K562 (cell line): Measurements from ENCODE around the gene ALDH16A1. TPM values are rescaled to one million over a fixed set of nuclear protein-coding genes. Genes with fewer than 3 reads are reported as not detected.

Experiments
- ATF1 ChIP-seq, 2 experiments: fragments of 450-650 bp in 1 of 2; IDR thresholded peaks; 2 replicates each; pipeline ENCODE4 v1.6.1; 2016; ENCODE audit warnings: missing compliant biosample characterization in 1 of 2, missing genetic modification characterization in 1 of 2
- BRD4 ChIP-seq: fragments of 200-600 bp; sonication (generic); IDR thresholded peaks from 2 replicates; pipeline ENCODE4 v1.6.1; 2017; ENCODE audit warnings: inconsistent platforms
- CBFB ChIP-seq: sonication (generic); formaldehyde crosslinking; IDR thresholded peaks from 2 replicates; pipeline ENCODE4 v1.4.0; 2020; ENCODE audit warnings: mild to moderate bottlenecking, missing genetic modification reagents
- ELF4 ChIP-seq: fragments of 450-650 bp; formaldehyde crosslinking; IDR thresholded peaks from 2 replicates; pipeline ENCODE4 v1.4.0; 2022; ENCODE audit warnings: missing genetic modification characterization
- ERF ChIP-seq: fragments of 450-650 bp; formaldehyde crosslinking; IDR thresholded peaks from 2 replicates; pipeline ENCODE4 v1.4.0; 2020; ENCODE audit warnings: mild to moderate bottlenecking, mixed read lengths
- ETV5 ChIP-seq: sonication (generic); formaldehyde crosslinking; IDR thresholded peaks from 2 replicates; pipeline ENCODE4 v1.4.0; 2020; ENCODE audit warnings: low read depth, mild to moderate bottlenecking, missing genetic modification reagents
- MAFG ChIP-seq: fragments of 450-650 bp; conservative IDR thresholded peaks from 2 replicates; pipeline ENCODE4 v1.6.1; 2016; ENCODE audit warnings: missing genetic modification characterization, missing compliant biosample characterization
- MECOM ChIP-seq: fragments of 250-450 bp; sonication (Bioruptor Pico); IDR thresholded peaks from 2 replicates; pipeline ENCODE4 v1.8.0; 2022; ENCODE audit warnings: inconsistent platforms
- NCOA1 ChIP-seq: fragments of 450-650 bp; IDR thresholded peaks from 2 replicates; pipeline ENCODE4 v1.6.1; 2016; ENCODE audit warnings: low read depth
- NFATC3 ChIP-seq: fragments of 450-650 bp; IDR thresholded peaks from 2 replicates; pipeline ENCODE4 v1.6.1; 2017; ENCODE audit warnings: mild to moderate bottlenecking
- SMARCA5 ChIP-seq: fragments of 450-650 bp; IDR thresholded peaks from 2 replicates; pipeline ENCODE4 v1.6.1; 2016
- ZNF212 ChIP-seq: fragments of 450-650 bp; formaldehyde crosslinking; IDR thresholded peaks from 2 replicates; pipeline ENCODE4 v1.4.0; 2020; ENCODE audit warnings: mild to moderate bottlenecking
- ZNF354B ChIP-seq: fragments of 250-450 bp; sonication (Bioruptor Pico); IDR thresholded peaks from 2 replicates; pipeline ENCODE4 v1.4.0; 2020
- polyA plus RNA-seq, 8 experiments: library from polyadenylated mRNA; depleted of rRNA in 4 of 8; stranded (reverse) in 5 of 8; unstranded in 3 of 8; fragments of >200 nt; fragmentation: Nextera tagmentation in 2 of 8; fragmentation: Illumina TruSeq in 1 of 8; extraction: Ambion mirVana in 2 of 8; extraction: Trizol in 1 of 8; gene quantifications; 2 replicates each; pipeline versions ENCODE4 v1.2.1 to v1.2.3, GENCODE V29; 2011 to 2014; ENCODE audit warnings: inconsistent platforms in 1 of 8, missing spikeins in 1 of 8
- total RNA-seq, 7 experiments: library from RNA; depleted of rRNA in 6 of 7; stranded (reverse); fragments of >200 nt in 6 of 7; fragmentation: Illumina TruSeq in 2 of 7; extraction: Trizol in 2 of 7; gene quantifications; 2 replicates each; pipeline versions ENCODE4 v1.2.1 to v1.2.3, GENCODE V29; 2011 to 2021; ENCODE audit warnings: low replicate concordance in 1 of 7
- TF ChIP-seq, protein P1 (sequence below): fragments of 250-450 bp; sonication (Bioruptor Pico); IDR thresholded peaks from 2 replicates; pipeline ENCODE4 v1.8.0; 2021; ENCODE audit warnings: moderate library complexity, mild to moderate bottlenecking, inconsistent platforms
- TF ChIP-seq, protein P2 (sequence below), 3 experiments: IDR thresholded peaks in 2 of 3; conservative IDR thresholded peaks in 1 of 3; 2 replicates each; pipeline ENCODE4 v1.5.1; 2011 to 2012; ENCODE audit warnings: low read length in 3 of 3, mild to moderate bottlenecking in 3 of 3, control low read depth in 2 of 3, improper control_type of control experiment in 1 of 3, inconsistent platforms in 1 of 3, low read depth in 1 of 3, mixed read lengths in 1 of 3, moderate library complexity in 1 of 3; ENCODE audit not compliant: insufficient read depth in 2 of 3
- TF ChIP-seq, protein P3 (sequence below): sonication (generic); formaldehyde crosslinking; IDR thresholded peaks from 2 replicates; pipeline ENCODE4 v1.8.0; 2022; ENCODE audit warnings: mild to moderate bottlenecking, low read depth, missing genetic modification reagents
- TF ChIP-seq, protein P4 (sequence below): fragments of 450-650 bp; IDR thresholded peaks from 2 replicates; pipeline ENCODE4 v1.6.1; 2018; ENCODE audit warnings: mild to moderate bottlenecking, low read depth; ENCODE audit not compliant: partially characterized antibody
- TF ChIP-seq, protein P5 (sequence below): sonication (generic); formaldehyde crosslinking; IDR thresholded peaks from 2 replicates; pipeline ENCODE4 v1.8.0; 2022; ENCODE audit warnings: missing genetic modification reagents, mild to moderate bottlenecking, moderate library complexity, borderline replicate concordance
- TF ChIP-seq, protein P6 (sequence below): fragments of 250-450 bp; sonication (Bioruptor Pico); IDR thresholded peaks from 2 replicates; pipeline ENCODE4 v1.8.0; 2022; ENCODE audit warnings: moderate library complexity, mild to moderate bottlenecking, inconsistent platforms
- TF ChIP-seq, protein P7 (sequence below): fragments of 450-650 bp; IDR thresholded peaks from 2 replicates; pipeline ENCODE4 v1.6.1; 2016; ENCODE audit warnings: missing biosample characterization, missing genetic modification characterization

Gene ALDH16A1
- total and polyA plus RNA-seq, 9 of the 15 experiments (the other 6 are each of a cell fraction or from before 2014, with no cell fraction given): 2.2 to 52.2 (median 7.6) TPM

DNA sequence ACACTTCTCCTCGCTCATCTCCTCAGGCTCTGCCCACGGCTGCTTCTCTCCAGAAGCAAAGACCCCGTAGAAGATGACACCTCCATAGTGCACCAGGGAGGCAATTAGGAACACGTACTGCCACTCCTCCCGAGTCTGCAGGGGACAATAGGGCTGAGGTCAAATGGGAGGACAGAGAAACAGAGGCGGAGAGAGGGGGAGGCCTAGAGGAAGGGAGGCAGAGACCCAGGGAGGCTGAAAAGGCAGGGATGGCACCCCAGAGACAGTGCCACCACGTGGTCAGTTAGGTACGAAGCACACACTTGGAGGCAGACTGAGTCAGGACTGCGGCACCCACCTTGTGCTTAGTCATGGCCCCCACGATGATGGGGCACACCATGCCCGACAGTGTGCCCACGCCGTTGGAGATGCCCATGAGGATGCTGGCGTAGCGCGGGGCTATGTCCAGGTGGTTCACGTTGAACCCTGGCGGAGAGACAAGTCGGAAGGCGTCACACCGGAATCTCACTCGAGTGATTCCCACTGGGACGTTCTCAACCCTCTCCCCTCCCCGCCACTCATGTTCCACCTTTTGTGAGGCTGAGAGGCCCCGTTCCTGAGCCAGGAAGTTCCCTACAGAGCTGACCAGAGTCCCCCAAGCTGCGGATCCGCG lies 22.2 kb upstream of the ALDH16A1 start (continued):
- peak; percentile 37 for TF ChIP-seq MAFG (tag)
- TF ChIP-seq, protein P1, sequence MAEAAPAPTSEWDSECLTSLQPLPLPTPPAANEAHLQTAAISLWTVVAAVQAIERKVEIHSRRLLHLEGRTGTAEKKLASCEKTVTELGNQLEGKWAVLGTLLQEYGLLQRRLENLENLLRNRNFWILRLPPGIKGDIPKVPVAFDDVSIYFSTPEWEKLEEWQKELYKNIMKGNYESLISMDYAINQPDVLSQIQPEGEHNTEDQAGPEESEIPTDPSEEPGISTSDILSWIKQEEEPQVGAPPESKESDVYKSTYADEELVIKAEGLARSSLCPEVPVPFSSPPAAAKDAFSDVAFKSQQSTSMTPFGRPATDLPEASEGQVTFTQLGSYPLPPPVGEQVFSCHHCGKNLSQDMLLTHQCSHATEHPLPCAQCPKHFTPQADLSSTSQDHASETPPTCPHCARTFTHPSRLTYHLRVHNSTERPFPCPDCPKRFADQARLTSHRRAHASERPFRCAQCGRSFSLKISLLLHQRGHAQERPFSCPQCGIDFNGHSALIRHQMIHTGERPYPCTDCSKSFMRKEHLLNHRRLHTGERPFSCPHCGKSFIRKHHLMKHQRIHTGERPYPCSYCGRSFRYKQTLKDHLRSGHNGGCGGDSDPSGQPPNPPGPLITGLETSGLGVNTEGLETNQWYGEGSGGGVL (CRISPR knock-in tag): no peak
- TF ChIP-seq BRD4: no peak
- TF ChIP-seq ZNF212: no peak
- TF ChIP-seq, protein P2, sequence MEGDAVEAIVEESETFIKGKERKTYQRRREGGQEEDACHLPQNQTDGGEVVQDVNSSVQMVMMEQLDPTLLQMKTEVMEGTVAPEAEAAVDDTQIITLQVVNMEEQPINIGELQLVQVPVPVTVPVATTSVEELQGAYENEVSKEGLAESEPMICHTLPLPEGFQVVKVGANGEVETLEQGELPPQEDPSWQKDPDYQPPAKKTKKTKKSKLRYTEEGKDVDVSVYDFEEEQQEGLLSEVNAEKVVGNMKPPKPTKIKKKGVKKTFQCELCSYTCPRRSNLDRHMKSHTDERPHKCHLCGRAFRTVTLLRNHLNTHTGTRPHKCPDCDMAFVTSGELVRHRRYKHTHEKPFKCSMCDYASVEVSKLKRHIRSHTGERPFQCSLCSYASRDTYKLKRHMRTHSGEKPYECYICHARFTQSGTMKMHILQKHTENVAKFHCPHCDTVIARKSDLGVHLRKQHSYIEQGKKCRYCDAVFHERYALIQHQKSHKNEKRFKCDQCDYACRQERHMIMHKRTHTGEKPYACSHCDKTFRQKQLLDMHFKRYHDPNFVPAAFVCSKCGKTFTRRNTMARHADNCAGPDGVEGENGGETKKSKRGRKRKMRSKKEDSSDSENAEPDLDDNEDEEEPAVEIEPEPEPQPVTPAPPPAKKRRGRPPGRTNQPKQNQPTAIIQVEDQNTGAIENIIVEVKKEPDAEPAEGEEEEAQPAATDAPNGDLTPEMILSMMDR (IDR thresholded peaks at IDR 0.05 in 2 of 3, conservative IDR thresholded peaks at IDR 0.05 in 1 of 3; ENCODE audit: insufficient read depth in 2 of 3, low read depth in 1 of 3, low read length in 3 of 3): peak; percentile 63 to 79 (median 65)
- TF ChIP-seq, protein P3, sequence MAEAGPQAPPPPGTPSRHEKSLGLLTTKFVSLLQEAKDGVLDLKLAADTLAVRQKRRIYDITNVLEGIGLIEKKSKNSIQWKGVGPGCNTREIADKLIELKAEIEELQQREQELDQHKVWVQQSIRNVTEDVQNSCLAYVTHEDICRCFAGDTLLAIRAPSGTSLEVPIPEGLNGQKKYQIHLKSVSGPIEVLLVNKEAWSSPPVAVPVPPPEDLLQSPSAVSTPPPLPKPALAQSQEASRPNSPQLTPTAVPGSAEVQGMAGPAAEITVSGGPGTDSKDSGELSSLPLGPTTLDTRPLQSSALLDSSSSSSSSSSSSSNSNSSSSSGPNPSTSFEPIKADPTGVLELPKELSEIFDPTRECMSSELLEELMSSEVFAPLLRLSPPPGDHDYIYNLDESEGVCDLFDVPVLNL (CRISPR knock-in tag): peak; percentile 59
- TF ChIP-seq ERF (CRISPR knock-in tag): no peak
- TF ChIP-seq CBFB (CRISPR knock-in tag): peak; percentile 69; the same call in 1 of the 2 replicates
- TF ChIP-seq ETV5 (CRISPR knock-in tag): no peak
- no peak for TF ChIP-seq ZNF354B (CRISPR knock-in tag)
- no peak for TF ChIP-seq NCOA1
- TF ChIP-seq SMARCA5: no peak
- TF ChIP-seq, protein P4, sequence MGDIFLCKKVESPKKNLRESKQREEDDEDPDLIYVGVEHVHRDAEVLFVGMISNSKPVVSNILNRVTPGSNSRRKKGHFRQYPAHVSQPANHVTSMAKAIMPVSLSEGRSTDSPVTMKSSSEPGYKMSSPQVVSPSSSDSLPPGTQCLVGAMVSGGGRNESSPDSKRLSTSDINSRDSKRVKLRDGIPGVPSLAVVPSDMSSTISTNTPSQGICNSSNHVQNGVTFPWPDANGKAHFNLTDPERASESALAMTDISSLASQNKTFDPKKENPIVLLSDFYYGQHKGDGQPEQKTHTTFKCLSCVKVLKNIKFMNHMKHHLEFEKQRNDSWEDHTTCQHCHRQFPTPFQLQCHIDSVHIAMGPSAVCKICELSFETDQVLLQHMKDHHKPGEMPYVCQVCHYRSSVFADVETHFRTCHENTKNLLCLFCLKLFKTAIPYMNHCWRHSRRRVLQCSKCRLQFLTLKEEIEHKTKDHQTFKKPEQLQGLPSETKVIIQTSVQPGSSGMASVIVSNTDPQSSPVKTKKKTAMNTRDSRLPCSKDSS: no peak
- no peak for TF ChIP-seq ATF1 (CRISPR knock-in tag; IDR thresholded peaks at IDR 0.05)
- TF ChIP-seq ATF1 (tag; IDR thresholded peaks at IDR 0.05): no peak; the same call in 1 of the 2 replicates
- TF ChIP-seq, protein P5, sequence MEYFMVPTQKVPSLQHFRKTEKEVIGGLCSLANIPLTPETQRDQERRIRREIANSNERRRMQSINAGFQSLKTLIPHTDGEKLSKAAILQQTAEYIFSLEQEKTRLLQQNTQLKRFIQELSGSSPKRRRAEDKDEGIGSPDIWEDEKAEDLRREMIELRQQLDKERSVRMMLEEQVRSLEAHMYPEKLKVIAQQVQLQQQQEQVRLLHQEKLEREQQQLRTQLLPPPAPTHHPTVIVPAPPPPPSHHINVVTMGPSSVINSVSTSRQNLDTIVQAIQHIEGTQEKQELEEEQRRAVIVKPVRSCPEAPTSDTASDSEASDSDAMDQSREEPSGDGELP (CRISPR knock-in tag): 0 out of 2 replicates have a peak, but pooled peaks have one; percentile 5
- TF ChIP-seq MECOM (CRISPR knock-in tag): 0 out of 2 replicates have a peak, but pooled peaks have one; percentile 32
- TF ChIP-seq, protein P6, sequence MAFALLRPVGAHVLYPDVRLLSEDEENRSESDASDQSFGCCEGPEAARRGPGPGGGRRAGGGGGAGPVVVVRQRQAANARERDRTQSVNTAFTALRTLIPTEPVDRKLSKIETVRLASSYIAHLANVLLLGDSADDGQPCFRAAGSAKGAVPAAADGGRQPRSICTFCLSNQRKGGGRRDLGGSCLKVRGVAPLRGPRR: no peak
- no peak for TF ChIP-seq ELF4 (CRISPR knock-in tag)
- TF ChIP-seq, protein P7, sequence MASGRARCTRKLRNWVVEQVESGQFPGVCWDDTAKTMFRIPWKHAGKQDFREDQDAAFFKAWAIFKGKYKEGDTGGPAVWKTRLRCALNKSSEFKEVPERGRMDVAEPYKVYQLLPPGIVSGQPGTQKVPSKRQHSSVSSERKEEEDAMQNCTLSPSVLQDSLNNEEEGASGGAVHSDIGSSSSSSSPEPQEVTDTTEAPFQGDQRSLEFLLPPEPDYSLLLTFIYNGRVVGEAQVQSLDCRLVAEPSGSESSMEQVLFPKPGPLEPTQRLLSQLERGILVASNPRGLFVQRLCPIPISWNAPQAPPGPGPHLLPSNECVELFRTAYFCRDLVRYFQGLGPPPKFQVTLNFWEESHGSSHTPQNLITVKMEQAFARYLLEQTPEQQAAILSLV (tag): no peak
- TF ChIP-seq NFATC3: no peak
